GM12865 (cell line): ENCODE measurements around the gene PRKCE.
A peak's percentile ranks its signal among the peaks of the same experiment; 100 is the strongest.

Experiments used
- DNase-seq: peaks from one replicate; pipeline ENCODE4 v3.0.0; 2010; ENCODE audit warnings: low read depth
- H3K4me3 ChIP-seq: 2 replicates; pipeline ENCODE4 v1.5.1; 2011; ENCODE audit warnings: mild to moderate bottlenecking, low read depth, low read length, control low read depth
- TF ChIP-seq, protein P1 (sequence below): IDR thresholded peaks from 2 replicates; pipeline ENCODE4 v1.5.1; 2011; ENCODE audit warnings: low read length, control low read depth, low read depth, inconsistent platforms; ENCODE audit not compliant: insufficient read depth; ENCODE audit errors: missing control alignments

Gene PRKCE

DNA sequence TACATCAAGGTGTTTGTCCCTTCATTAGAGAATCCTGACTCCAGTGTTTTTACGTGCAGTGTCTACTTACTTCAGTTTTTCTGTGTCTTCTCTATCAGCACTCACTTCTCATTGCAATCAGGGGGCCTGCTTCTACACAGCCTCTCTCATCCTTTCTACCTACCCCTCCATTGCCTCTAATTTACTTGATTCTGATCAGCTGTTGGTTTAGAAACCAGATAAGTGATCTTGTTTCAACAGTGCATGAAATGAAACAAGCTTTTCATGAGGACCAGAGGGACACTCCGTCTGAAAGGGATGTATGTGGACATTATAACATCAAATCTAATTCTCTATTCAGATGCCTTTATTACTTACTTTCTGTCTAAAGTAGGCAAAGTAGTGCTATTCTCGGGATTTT is 136.9 kb downstream of the PRKCE start:
- TF ChIP-seq, protein P1, sequence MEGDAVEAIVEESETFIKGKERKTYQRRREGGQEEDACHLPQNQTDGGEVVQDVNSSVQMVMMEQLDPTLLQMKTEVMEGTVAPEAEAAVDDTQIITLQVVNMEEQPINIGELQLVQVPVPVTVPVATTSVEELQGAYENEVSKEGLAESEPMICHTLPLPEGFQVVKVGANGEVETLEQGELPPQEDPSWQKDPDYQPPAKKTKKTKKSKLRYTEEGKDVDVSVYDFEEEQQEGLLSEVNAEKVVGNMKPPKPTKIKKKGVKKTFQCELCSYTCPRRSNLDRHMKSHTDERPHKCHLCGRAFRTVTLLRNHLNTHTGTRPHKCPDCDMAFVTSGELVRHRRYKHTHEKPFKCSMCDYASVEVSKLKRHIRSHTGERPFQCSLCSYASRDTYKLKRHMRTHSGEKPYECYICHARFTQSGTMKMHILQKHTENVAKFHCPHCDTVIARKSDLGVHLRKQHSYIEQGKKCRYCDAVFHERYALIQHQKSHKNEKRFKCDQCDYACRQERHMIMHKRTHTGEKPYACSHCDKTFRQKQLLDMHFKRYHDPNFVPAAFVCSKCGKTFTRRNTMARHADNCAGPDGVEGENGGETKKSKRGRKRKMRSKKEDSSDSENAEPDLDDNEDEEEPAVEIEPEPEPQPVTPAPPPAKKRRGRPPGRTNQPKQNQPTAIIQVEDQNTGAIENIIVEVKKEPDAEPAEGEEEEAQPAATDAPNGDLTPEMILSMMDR: no peak
- no peak overlapping the region for H3K4me3 ChIP-seq
- DNase-seq: no peak

GRCh38 chr2:45789317-45789716 is 137.8 kb downstream of the PRKCE start:
- no peak overlapping the region for H3K4me3 ChIP-seq
- TF ChIP-seq, protein P1: no peak
- peak; percentile 14 for DNase-seq

GRCh38 chr2:45789961-45790723 is 138.7 kb downstream of the PRKCE start:
- TF ChIP-seq, protein P1: no peak
- no peak overlapping the region for H3K4me3 ChIP-seq
- no peak for DNase-seq

DNA sequence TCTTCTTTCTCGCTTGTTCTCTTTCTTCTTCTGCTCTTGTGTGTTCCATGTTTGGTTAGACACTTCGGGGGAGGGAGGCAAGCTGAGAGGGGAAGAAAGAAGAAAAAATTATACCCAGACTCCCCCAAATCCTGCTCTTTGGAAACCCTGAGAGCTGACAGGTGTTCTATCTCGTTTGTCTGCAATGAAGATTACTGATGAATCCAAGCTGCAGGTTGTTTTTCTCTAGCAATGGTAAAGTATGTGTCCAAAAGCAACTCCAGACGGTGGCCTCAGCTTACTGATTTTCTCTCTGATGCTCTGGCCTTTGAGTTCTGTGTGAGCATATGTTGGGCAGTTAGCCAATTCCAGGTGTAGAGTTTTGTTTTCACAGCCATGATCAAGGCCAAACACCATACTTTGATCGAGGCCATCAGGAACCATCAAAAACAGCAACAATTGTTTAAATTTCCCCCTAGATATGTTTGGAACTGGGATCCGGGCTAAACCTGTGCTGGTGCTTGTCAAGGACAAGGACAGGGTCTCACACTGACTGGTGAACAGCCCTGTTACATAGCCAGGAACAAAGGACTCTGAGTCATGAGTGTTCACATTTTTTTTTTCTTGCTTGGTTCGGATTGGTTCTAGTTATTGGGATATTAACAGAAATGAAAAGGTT is 142.0 kb downstream of the PRKCE start:
- H3K4me3 ChIP-seq: no peak overlapping the region
- TF ChIP-seq, protein P1: no peak
- DNase-seq: no peak

DNA sequence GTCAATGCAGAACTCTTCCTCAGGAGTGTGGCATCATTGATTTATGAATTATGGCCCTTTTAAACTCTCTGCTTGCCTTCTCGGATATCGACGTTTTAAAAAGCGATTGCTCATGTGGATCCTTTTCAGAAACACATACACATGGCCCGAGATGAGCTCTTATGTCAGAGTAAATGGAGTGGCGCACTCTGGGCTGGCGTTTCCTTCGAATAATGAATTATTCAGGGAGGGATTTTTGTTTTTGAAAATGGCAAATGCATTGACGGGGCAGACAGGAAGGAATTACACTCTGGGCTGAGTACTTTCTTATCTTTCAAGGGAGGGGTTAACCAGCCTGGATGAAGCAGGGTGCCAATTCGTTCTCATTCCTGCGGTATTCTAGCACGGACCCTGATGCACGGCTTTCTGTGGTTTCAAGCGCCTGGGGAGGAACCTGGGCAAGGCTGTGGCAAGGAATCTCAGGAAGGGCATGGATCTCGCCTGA is 142.7 kb downstream of the PRKCE start:
- TF ChIP-seq, protein P1: no peak
- DNase-seq: no peak
- H3K4me3 ChIP-seq: no peak overlapping the region

DNA sequence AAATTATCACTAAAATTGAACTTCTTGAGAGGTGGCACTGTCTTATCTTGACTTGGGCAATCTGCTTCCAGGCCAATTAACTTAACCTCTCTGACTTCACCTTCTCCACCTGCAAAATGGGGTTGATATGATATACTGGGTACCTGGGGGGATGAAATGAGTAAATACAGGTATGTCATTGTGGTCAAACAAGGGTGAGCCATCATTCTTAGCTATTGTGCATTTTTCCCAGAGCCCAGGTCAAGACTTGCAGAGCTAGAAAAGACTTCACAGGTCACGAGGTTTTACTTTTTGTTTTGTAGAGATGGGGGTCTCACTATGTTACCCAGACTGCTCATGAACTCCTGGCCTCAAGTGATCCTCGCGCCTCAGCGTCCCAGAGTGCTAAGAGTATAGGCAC is 145.0 kb downstream of the PRKCE start:
- TF ChIP-seq, protein P1: no peak
- no peak overlapping the region for H3K4me3 ChIP-seq
- no peak for DNase-seq
